Measurements from ENCODE around the gene SUMO3.

Gene SUMO3

DNA sequence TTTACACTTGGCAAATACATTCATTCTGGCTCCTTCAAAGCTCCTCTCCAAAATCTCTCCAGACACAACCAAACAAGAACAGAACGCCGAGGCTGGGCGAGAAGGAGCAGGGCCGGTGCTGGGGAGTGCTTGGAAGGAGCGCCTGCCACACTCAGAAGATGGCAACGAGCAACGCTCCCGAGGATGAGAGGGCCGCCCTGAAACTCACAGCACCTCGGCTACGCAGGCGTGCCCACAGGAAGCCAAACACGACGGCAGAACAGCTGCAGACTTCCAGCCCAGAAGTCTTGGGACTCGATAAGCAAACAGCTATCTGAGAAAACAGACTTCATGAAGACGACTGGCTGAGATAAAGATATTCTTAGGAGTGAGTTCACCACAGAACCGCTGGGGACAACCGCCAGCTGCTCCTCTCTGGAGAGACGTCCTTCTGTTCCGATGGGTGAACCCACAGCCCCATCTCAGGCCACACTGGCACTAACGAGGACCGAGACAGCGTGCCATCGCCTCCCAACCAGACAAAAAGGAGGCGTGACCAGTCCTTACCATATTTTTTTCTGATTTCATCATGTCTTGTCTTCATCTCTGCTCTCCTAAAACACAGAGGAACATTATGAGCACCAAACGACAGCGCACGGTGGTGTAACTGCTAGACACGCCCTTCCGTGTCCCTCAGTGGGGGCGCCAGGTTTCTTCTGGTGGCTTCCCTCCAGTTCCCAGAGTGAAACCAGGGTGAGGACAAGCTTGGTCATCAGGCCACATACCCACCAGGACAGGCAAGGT lies 37.0 kb upstream of the SUMO3 start:
- Histone ChIP-seq H2AK5ac (ENCODE audit: low read length) (no peak overlapping the region), H3K4me3 (ENCODE audit: low read length) (no peak overlapping the region), H3K18ac (ENCODE audit: low read length) (no peak overlapping the region), H2BK5ac (ENCODE audit: low read length) (no peak overlapping the region), H4K5ac (ENCODE audit: low read length) (no peak overlapping the region), H3K56ac (ENCODE audit: low read length) (no peak overlapping the region), H3K36me3 (ENCODE audit: control insufficient read depth, insufficient read depth, low read length) (peaks cover 23% of the 10 kb centered on the region), H3K9ac (ENCODE audit: low read length) (no peak overlapping the region), H2BK120ac (ENCODE audit: low read depth, low read length) (no peak overlapping the region), H3K23ac (ENCODE audit: low read length) (no peak overlapping the region), H3K4me1 (ENCODE audit: control insufficient read depth, low read depth, low read length) (no peaks in the 10 kb centered on the region), H2BK15ac (replicated peaks; ENCODE audit: low read depth) (no peak overlapping the region), H3K79me2 (ENCODE audit: control insufficient read depth, insufficient read depth, low read length) (peaks cover 14% of the 10 kb centered on the region), H3K4ac (ENCODE audit: low read depth, low read length) (no peak overlapping the region), H3K79me1 (ENCODE audit: low read length) (peaks cover 22% of the 10 kb centered on the region), H4K8ac (ENCODE audit: low read depth, low read length) (no peak overlapping the region), H3K4me2 (ENCODE audit: low read length) (no peak overlapping the region), H3K27me3 (ENCODE audit: insufficient read depth, low read length, poor library complexity) (no peaks in the 10 kb centered on the region), H3K27ac (ENCODE audit: low read depth, low read length) (no peak overlapping the region)
- no CpG with 5 or more reads among the region's 31 CpGs for WGBS (ENCODE audit: extremely low coverage, insufficient coverage, low lambda C conversion rate)
- DNase-seq = no peak

DNA sequence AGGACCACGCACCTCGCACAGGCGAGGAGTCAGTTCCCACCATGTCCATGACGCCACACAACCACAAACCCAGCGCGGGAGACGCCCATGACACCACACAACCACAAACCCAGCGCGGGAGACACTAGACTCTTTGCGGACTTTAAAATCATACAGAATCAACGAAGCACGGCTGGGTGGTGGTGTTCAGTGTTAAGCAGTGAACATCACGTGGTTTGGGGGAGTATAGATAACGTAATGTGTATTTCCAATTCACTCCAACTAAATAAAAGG lies 36.5 kb upstream of the SUMO3 start:
- no peak overlapping the region for H4K5ac ChIP-seq (ENCODE audit: low read length)
- peaks cover 19% of the 10 kb centered on the region for H3K79me1 ChIP-seq (ENCODE audit: low read length)
- H3K4ac ChIP-seq (ENCODE audit: low read depth, low read length) = no peak overlapping the region
- no peak overlapping the region for H2BK120ac ChIP-seq (ENCODE audit: low read depth, low read length)
- H3K27me3 ChIP-seq (ENCODE audit: insufficient read depth, low read length, poor library complexity) = no peaks in the 10 kb centered on the region
- no peaks in the 10 kb centered on the region for H3K4me1 ChIP-seq (ENCODE audit: control insufficient read depth, low read depth, low read length)
- H3K18ac ChIP-seq (ENCODE audit: low read length) = no peak overlapping the region
- no peak overlapping the region for H3K4me3 ChIP-seq (ENCODE audit: low read length)
- no peak for DNase-seq
- H3K36me3 ChIP-seq (ENCODE audit: control insufficient read depth, insufficient read depth, low read length) = peaks cover 23% of the 10 kb centered on the region
- H3K79me2 ChIP-seq (ENCODE audit: control insufficient read depth, insufficient read depth, low read length) = peaks cover 11% of the 10 kb centered on the region
- no peak overlapping the region for H3K27ac ChIP-seq (ENCODE audit: low read depth, low read length)
- no peak overlapping the region for H2BK5ac ChIP-seq (ENCODE audit: low read length)
- no peak overlapping the region for H3K9ac ChIP-seq (ENCODE audit: low read length)
- H2AK5ac ChIP-seq (ENCODE audit: low read length) = no peak overlapping the region
- H3K4me2 ChIP-seq (ENCODE audit: low read length) = no peak overlapping the region
- H3K56ac ChIP-seq (ENCODE audit: low read length) = no peak overlapping the region
- no peak overlapping the region for H4K8ac ChIP-seq (ENCODE audit: low read depth, low read length)
- H2BK15ac ChIP-seq (replicated peaks; ENCODE audit: low read depth) = no peak overlapping the region
- no CpG with 5 or more reads among the region's 14 CpGs for WGBS (ENCODE audit: extremely low coverage, insufficient coverage, low lambda C conversion rate)
- no peak overlapping the region for H3K23ac ChIP-seq (ENCODE audit: low read length)

DNA sequence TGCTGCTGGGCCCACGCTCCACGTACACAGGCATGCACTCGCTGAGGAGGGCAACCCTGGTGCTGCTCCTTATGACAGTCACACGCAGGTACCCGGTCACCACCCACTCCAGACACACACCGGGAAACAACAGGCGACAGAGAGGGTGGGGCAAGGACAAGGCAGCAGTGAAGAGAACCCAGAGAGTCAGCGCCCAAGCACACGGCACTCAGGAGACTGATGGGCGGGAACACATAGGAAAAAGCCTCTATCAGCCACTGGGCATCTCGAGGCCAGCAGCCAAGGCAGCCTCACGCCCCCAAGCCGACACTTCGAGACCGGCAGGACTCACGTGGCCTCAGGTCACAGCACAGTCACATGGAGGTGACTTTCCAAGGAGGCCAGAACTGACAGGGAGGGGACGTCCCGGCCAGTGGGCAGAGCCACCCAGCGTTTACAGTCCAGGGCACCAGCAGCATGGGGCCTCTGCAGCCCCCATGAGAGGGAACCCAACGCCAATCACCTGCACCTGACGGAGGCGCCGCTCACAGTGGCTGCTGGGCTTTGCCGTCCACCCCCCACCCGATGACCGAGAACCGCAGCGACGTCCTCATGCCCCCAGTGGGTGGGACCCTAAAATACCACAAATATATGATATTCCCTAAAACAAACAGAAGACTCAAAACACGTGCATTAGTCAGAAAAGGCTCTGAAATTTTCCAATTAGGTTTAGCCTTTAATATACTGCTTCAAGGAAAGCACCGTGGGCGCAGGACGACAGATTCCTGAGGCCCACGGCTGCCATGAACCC lies 35.9 kb upstream of the SUMO3 start:
- H4K8ac ChIP-seq (ENCODE audit: low read depth, low read length) = no peak overlapping the region
- no peak overlapping the region for H2BK120ac ChIP-seq (ENCODE audit: low read depth, low read length)
- no peak overlapping the region for H3K18ac ChIP-seq (ENCODE audit: low read length)
- H2AK5ac ChIP-seq (ENCODE audit: low read length) = no peak overlapping the region
- H2BK15ac ChIP-seq (replicated peaks; ENCODE audit: low read depth) = no peak overlapping the region
- no CpG with 5 or more reads among the region's 34 CpGs for WGBS (ENCODE audit: extremely low coverage, insufficient coverage, low lambda C conversion rate)
- no peak overlapping the region for H2BK5ac ChIP-seq (ENCODE audit: low read length)
- H3K9ac ChIP-seq (ENCODE audit: low read length) = no peak overlapping the region
- peaks cover 24% of the 10 kb centered on the region for H3K36me3 ChIP-seq (ENCODE audit: control insufficient read depth, insufficient read depth, low read length)
- H3K23ac ChIP-seq (ENCODE audit: low read length) = no peak overlapping the region
- no peak for DNase-seq
- H3K27ac ChIP-seq (ENCODE audit: low read depth, low read length) = no peak overlapping the region
- no peak overlapping the region for H3K4me2 ChIP-seq (ENCODE audit: low read length)
- peaks cover 8% of the 10 kb centered on the region for H3K79me2 ChIP-seq (ENCODE audit: control insufficient read depth, insufficient read depth, low read length)
- H3K4ac ChIP-seq (ENCODE audit: low read depth, low read length) = no peak overlapping the region
- no peak overlapping the region for H3K4me3 ChIP-seq (ENCODE audit: low read length)
- H3K27me3 ChIP-seq (ENCODE audit: insufficient read depth, low read length, poor library complexity) = no peaks in the 10 kb centered on the region
- no peak overlapping the region for H4K5ac ChIP-seq (ENCODE audit: low read length)
- H3K56ac ChIP-seq (ENCODE audit: low read length) = no peak overlapping the region
- H3K79me1 ChIP-seq (ENCODE audit: low read length) = peaks cover 14% of the 10 kb centered on the region
- H3K4me1 ChIP-seq (ENCODE audit: control insufficient read depth, low read depth, low read length) = no peaks in the 10 kb centered on the region

DNA sequence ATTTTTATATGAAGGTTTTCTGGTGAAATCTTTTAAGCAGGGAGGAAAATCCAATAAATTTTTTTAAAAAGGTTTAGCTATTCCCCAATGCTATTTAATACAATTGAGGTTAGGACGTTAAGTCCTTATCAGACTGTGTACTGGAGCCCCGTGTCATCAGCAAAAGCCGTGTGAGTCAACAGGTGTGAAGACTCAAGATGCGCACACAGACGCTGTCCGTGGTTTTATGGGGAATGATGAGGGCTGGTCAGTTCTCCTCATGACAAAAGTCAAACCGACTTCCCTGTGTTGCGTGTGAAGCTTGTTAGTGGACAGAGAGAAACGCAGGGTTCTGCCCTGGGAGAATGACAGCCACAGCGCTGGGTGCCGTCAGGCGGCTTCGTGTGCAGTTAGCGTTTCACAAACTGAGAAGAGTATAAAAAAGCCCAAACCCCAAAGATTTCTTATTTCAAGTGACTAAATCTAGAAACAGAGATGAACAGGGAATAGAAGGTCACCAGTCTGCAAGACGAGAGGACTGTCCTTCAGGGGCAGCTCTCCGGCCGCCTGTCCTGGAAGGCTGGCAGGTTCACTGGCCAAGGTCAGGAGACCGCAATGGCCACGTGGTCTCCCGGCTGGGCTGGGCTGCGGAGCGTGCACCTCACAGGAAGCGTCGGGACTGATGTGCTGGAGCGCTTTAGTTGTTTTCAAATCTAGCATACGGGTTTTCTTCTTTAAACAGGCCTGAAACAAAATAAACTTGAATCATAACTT lies 33.2 kb upstream of the SUMO3 start:
- WGBS (ENCODE audit: extremely low coverage, insufficient coverage, low lambda C conversion rate) = no CpG with 5 or more reads among the region's 26 CpGs
- Histone ChIP-seq H3K4me3 (ENCODE audit: low read length) (no peak overlapping the region), H4K5ac (ENCODE audit: low read length) (no peak overlapping the region), H3K56ac (ENCODE audit: low read length) (no peak overlapping the region), H2AK5ac (ENCODE audit: low read length) (no peak overlapping the region), H3K4me2 (ENCODE audit: low read length) (no peak overlapping the region), H3K36me3 (ENCODE audit: control insufficient read depth, insufficient read depth, low read length) (peaks cover 21% of the 10 kb centered on the region), H3K4ac (ENCODE audit: low read depth, low read length) (no peak overlapping the region), H3K9ac (ENCODE audit: low read length) (no peak overlapping the region), H3K27ac (ENCODE audit: low read depth, low read length) (no peak overlapping the region), H3K79me1 (ENCODE audit: low read length) (peaks cover 10% of the 10 kb centered on the region), H3K79me2 (ENCODE audit: control insufficient read depth, insufficient read depth, low read length) (peaks cover 5% of the 10 kb centered on the region), H2BK5ac (ENCODE audit: low read length) (no peak overlapping the region), H3K18ac (ENCODE audit: low read length) (no peak overlapping the region), H4K8ac (ENCODE audit: low read depth, low read length) (no peak overlapping the region), H3K4me1 (ENCODE audit: control insufficient read depth, low read depth, low read length) (no peaks in the 10 kb centered on the region), H2BK15ac (replicated peaks; ENCODE audit: low read depth) (no peak overlapping the region), H2BK120ac (ENCODE audit: low read depth, low read length) (no peak overlapping the region), H3K23ac (ENCODE audit: low read length) (no peak overlapping the region), H3K27me3 (ENCODE audit: insufficient read depth, low read length, poor library complexity) (no peaks in the 10 kb centered on the region)
- no peak for DNase-seq

DNA sequence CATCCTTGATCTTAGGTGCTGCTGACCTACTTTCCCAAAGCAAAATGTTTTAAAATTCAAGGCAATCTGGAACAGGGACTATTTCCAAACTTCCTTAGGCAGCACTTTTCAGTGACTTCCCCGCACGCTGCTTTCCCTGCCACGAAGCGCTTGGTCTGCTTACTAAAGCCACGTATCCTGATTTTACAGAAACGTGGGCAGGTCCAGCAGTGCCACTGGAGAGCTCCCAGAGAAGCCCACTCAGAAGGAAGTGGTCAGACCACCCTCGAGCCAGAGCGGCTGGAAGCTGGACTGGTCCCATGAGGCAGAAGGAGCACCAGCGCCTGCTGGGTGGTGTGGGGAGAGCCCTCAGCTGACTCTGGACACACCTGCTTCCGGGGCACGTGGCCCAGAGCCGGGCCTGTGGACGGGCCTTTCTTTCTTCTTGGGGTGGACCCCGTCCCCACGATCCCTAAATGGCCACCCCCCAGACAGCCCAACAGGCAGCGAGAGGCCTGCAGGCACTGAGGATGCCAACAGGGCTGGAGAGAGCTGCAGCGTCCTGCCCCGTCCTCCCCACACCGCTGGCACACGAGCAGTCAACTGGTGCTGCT lies 32.4 kb upstream of the SUMO3 start:
- no peak overlapping the region for H4K8ac ChIP-seq (ENCODE audit: low read depth, low read length)
- no peak overlapping the region for H3K18ac ChIP-seq (ENCODE audit: low read length)
- no peak overlapping the region for H2AK5ac ChIP-seq (ENCODE audit: low read length)
- no peak overlapping the region for H3K4me2 ChIP-seq (ENCODE audit: low read length)
- H3K9ac ChIP-seq (ENCODE audit: low read length) = no peak overlapping the region
- no peak overlapping the region for H2BK5ac ChIP-seq (ENCODE audit: low read length)
- peaks cover 14% of the 10 kb centered on the region for H3K36me3 ChIP-seq (ENCODE audit: control insufficient read depth, insufficient read depth, low read length)
- H3K4ac ChIP-seq (ENCODE audit: low read depth, low read length) = no peak overlapping the region
- WGBS (ENCODE audit: extremely low coverage, insufficient coverage, low lambda C conversion rate) = no CpG with 5 or more reads among the region's 20 CpGs
- H3K23ac ChIP-seq (ENCODE audit: low read length) = no peak overlapping the region
- H3K27me3 ChIP-seq (ENCODE audit: insufficient read depth, low read length, poor library complexity) = no peaks in the 10 kb centered on the region
- peaks cover 5% of the 10 kb centered on the region for H3K79me2 ChIP-seq (ENCODE audit: control insufficient read depth, insufficient read depth, low read length)
- H3K4me1 ChIP-seq (ENCODE audit: control insufficient read depth, low read depth, low read length) = no peaks in the 10 kb centered on the region
- no peak for DNase-seq
- no peak overlapping the region for H3K27ac ChIP-seq (ENCODE audit: low read depth, low read length)
- H3K4me3 ChIP-seq (ENCODE audit: low read length) = no peak overlapping the region
- no peak overlapping the region for H2BK120ac ChIP-seq (ENCODE audit: low read depth, low read length)
- H3K79me1 ChIP-seq (ENCODE audit: low read length) = peaks cover 9% of the 10 kb centered on the region
- no peak overlapping the region for H3K56ac ChIP-seq (ENCODE audit: low read length)
- H4K5ac ChIP-seq (ENCODE audit: low read length) = no peak overlapping the region
- H2BK15ac ChIP-seq (replicated peaks; ENCODE audit: low read depth) = no peak overlapping the region

All from mesendoderm (in vitro differentiated cells).